HG02798 (cell line): Measurements from ENCODE around the gene GLS.

ENCODE experiments used
- ATAC-seq: cut with Tn5 transposase; IDR thresholded peaks from one replicate; pipeline ENCODE4 v1.9.1; 2021; ENCODE audit warnings: mild to moderate bottlenecking; ENCODE audit not compliant: unreplicated experiment, poor library complexity

Gene GLS

GRCh38 chr2:190961918-190962487 lies 81.4 kb downstream of the GLS start:
- no peak for ATAC-seq

DNA sequence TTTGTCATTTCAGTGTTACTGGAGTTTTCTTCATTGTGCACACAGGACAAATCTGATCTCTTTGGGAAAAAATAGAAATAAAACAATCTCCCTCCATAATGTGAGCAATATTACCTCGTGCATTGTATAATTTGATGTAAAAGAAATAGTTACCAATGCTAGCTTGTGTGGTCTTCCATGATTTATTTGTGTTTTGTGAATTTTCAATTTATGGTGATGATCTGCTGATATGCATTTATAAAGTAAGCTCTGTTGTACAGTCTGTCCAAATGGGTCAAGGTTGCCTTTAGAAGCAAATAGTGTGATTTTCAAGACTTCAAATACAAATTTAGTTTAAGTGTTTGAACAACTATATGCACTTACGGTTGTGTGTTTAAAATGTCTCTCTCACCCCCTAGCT lies 82.5 kb downstream of the GLS start:
- no peak for ATAC-seq

- ATAC-seq = no peak
These were observed 83.7 kb downstream of the GLS start for GRCh38 chr2:190964170-190964795.

- no peak for ATAC-seq
These were observed 85.1 kb downstream of the GLS start for GRCh38 chr2:190965580-190966222.

- no peak for ATAC-seq
These were observed 87.9 kb downstream of the GLS start for GRCh38 chr2:190968522-190968921.

GRCh38 chr2:190970160-190970559 lies 89.5 kb downstream of the GLS start:
- ATAC-seq = no peak

- no peak for ATAC-seq
These were observed 90.4 kb downstream of the GLS start for GRCh38 chr2:190970873-190971506.

GRCh38 chr2:190972213-190972612 lies 91.6 kb downstream of the GLS start:
- no peak for ATAC-seq

GRCh38 chr2:190972846-190973245 lies 92.2 kb downstream of the GLS start:
- no peak for ATAC-seq

DNA sequence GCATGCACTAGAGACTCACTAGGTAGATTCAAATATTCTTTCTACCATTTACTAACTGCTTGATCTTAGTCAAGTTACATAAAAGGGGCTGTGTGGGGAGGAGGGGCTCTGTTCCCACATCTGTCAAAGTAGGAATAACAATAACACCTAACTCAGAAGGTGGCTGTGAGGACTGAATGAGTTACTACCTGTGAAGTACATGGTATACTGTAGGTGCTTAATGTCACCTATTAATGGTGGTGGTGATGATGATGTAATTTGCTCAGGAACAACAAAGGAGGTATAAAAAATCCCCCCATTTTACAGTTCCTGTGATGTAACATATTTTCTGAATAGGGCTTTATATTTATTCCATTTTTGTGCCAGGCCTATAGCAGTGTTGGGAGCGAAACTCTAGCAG lies 92.6 kb downstream of the GLS start:
- no peak for ATAC-seq

- ATAC-seq = no peak
These were observed 93.4 kb downstream of the GLS start for GRCh38 chr2:190973726-190974628.

GRCh38 chr2:190974629-190975361 lies 94.2 kb downstream of the GLS start:
- ATAC-seq = no peak

DNA sequence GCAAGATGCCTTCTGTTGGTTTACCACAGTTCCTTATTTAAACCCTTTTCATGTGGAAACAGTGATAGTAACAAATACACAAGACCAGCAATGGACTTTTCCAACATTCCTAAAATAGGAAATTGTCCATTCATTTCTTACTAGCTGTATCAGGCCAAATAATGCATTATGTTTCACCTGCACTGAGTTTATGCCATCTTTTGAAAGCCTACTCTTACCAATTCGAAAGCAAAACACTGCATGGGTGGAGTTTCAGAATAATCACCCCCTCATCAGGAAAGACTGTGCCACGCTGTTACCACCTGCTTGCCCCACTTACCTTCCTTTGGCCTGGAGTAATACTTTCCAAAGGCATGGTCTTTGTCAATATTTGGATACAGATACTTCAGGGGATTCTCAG lies 95.9 kb downstream of the GLS start:
- ATAC-seq = no peak

- no peak for ATAC-seq
These were observed 96.9 kb downstream of the GLS start for GRCh38 chr2:190977505-190977904.

GRCh38 chr2:190978389-190979053 lies 97.9 kb downstream of the GLS start:
- no peak for ATAC-seq

DNA sequence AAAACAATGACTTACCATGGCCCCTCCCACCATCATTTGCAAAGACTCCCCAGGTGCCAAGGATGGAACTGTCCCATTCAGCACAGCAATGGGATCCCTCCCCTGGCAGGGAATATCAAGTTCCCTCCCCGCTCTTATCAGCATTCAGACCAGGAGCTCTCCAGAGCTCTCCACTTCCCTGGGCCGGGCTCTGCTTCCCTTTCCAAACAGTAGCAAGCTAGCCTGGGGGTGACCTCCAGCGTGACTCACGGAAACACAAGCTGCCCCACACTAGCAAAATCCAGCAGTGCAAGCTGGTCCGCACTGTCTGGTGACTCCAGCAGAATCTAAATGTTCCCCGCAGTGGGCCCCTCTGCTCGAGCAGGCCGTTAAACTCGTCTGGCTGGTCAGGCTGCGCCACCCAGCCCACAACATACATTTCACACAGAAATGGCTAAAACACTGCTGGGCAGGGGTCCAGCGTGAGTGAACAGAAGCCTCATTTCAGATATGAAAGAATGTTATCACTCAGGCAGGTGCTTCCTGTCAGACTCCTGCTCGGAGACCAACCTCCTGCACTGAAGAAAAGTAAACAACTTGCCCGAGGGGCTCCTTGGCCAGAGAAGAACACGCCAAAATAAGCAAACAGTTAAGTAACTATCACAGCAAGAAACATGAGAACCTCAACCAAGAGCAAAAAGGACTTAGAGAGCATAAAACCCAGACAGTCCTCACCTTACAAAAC lies 99.4 kb downstream of the GLS start:
- ATAC-seq = no peak

- no peak for ATAC-seq
These were observed 100.1 kb downstream of the GLS start for GRCh38 chr2:190980630-190981209.

- ATAC-seq = no peak
These were observed 100.7 kb downstream of the GLS start for GRCh38 chr2:190981333-190981732.
